IPS-18c (cell line): ENCODE measurements around the gene LXN.

Experiments used
- H3K4me3 ChIP-seq: 2 replicates; pipeline ENCODE4 v1.7.0; 2013; ENCODE audit warnings: low read depth, mild to moderate bottlenecking, low read length, moderate library complexity; ENCODE audit not compliant: insufficient read depth
- H3K9me3 ChIP-seq: one replicate; pipeline ENCODE4 v1.6.1; 2013; ENCODE audit warnings: mild to moderate bottlenecking, low read length, moderate library complexity; ENCODE audit not compliant: control insufficient read depth, insufficient read depth

The LXN gene

DNA sequence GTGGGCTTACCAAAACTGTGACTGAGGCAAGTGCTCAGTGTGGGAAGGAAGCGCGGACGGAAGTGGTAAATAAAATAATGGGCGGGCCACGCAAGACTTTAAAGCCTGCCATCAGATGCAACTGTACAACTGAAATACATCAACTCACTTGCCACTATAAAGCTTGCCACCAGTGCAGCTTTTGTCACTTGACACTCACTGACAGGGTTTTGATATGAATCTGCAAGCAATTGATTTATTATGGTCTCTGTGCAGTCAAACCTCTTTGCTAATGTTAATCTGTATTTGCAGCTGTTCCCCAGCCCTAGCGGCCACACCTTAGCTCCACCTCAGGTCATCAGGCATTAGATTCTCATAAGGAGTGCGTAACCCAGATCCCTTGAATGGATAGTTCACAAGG, 30.4 kb downstream of the LXN start:
- Histone ChIP-seq H3K4me3 (no peak overlapping the region), H3K9me3 (no peaks in the 10 kb centered on the region)

DNA sequence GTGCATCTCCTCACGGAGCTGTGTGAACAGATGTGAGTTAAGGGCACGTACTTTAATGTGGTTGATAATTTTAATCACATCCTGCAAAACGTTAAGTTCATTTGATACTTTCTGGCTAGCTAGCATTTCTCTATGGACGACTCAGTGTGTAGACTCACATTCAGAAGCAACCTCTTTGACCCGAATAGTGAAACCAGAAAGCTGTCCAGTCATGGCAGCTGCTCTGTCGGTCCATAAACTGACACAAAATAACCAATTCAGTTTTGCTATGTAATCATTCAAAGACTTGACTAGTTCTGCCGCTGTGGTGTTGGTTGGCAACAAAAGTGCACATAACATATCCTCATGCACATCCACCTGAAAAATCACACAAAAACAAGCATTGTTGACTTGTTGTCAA, 31.8 kb downstream of the LXN start:
- H3K4me3 ChIP-seq, result no peak overlapping the region
- H3K9me3 ChIP-seq, result no peaks in the 10 kb centered on the region

GRCh38 chr3:158631981-158632380, 40.5 kb downstream of the LXN start:
- Histone ChIP-seq H3K4me3 (no peak overlapping the region), H3K9me3 (peaks cover 5% of the 10 kb centered on the region)

- Histone ChIP-seq H3K9me3 (no peaks in the 10 kb centered on the region), H3K4me3 (no peak overlapping the region)
Observed at GRCh38 chr3:158625881-158626280, 46.6 kb downstream of the LXN start.

DNA sequence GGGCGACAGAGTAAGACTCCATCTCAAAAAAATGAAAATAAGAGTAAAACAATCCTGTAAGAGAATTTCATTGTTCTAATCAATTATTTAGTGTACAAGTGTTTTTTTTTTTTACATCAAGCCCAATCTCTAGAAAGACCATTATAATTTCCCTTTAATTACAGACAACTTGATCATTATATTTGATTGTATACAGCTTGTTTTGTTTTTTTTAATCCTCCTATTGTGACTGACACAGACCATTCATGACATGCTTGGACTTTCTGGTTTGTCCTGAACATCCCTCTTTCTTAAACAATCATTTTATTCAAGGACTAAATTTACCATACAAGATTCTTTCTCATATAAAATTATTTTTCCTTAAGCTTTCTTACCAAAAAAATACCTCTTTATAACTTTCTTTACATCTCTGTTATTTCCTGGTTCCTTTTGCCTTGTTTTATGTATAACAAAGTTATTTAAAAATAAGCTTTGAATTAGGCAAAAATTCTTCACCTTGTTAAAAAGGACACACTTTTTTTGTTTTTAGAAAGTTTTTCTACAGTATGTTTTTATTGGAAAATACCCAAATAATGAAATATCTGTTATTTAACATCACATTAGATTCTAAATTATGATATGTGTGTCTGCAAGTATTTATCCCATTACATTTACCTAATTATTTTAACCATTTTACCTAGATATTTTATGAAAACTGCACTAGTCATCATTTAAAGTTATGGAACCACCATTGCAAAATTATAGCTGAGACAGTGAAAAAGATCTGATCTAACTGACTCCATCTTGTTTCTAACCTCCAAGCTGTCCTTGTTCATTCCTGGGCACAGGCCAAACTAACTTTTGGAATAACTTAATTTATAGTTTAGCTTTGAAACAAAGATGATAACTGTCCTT, 54.2 kb downstream of the LXN start:
- Histone ChIP-seq H3K4me3 (no peak overlapping the region), H3K9me3 (peaks cover 2% of the 10 kb centered on the region)
